ENCODE results near the gene TFDP3.

The TFDP3 gene, protein sequence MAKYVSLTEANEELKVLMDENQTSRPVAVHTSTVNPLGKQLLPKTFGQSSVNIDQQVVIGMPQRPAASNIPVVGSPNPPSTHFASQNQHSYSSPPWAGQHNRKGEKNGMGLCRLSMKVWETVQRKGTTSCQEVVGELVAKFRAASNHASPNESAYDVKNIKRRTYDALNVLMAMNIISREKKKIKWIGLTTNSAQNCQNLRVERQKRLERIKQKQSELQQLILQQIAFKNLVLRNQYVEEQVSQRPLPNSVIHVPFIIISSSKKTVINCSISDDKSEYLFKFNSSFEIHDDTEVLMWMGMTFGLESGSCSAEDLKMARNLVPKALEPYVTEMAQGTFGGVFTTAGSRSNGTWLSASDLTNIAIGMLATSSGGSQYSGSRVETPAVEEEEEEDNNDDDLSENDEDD

GRCh38 chrX:133218329-133218728, at the start of gene TFDP3:
TSS of gene TFDP3 (minus strand) at chrX:133218354. CDS start at chrX:133218259, 95 bp downstream.
- no peak for DNase-seq

- DNase-seq = no peak
Observed at GRCh38 chrX:133267621-133268020, 49.5 kb upstream of the TFDP3 start.

DNA sequence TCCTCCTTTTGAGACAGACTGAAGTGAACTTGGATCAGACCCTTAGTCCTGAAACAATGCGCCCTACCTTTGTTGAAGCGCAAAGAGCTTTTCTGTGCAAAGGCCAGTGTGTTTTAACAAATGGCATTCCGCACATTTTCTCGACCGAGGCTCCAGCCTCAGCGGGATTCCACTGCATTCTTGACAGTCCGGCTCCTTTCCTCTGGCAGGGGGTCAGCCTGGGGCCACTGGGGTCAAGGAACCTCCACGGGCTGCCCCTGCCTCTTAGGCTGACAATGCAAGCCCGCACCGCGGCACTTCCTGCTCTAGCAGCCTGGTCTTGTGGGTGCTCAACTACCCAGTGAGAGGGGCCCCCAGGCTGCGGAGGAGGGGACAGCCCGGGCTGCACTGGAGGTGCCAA, 47.2 kb upstream of the TFDP3 start:
- DNase-seq = no peak

GRCh38 chrX:133258481-133258880, 40.3 kb upstream of the TFDP3 start:
- DNase-seq = no peak

DNA sequence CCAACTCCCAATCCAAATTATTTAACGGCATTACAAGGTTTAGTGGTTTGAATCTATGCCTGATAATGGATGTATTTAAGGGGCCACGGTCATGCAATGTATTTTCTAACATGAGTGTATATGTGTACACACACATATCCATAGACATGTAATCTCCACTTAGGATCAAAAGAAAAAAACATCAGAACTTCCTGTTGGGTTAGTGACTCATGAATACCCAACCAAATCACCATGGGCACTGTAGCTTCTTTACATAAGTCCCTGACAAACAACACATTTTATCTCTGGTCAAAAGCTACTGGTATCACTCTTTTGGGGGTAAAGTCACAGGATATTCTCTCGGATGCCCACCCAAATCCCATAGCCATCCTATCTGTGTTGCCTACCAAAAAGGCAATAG, 36.5 kb upstream of the TFDP3 start:
- no peak for DNase-seq

- DNase-seq = no peak
Observed at GRCh38 chrX:133251204-133251603, 33.0 kb upstream of the TFDP3 start.

GRCh38 chrX:133250184-133251100, 32.3 kb upstream of the TFDP3 start:
- DNase-seq = no peak

- DNase-seq = no peak
Observed at GRCh38 chrX:133249266-133250058, 31.3 kb upstream of the TFDP3 start.

DNA sequence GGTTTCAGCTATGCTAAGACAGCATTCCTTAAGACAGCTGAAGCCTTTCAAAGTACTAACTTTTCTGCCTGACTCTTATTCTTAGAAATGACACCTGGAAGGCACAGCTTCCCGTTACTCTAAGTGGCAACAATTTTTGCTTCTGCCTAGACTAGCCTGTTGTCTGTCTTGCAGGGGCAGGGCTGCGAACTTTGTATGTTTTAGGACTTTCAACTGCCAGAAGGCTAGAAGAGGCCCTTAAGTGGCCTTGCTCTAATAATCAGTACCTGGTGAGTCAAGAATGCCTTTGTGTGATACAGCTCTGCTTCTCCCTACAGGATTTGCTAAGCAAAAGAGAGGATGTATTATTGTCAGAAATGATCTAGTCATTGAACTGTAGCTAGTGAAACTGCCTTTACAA, 30.0 kb upstream of the TFDP3 start:
- no peak for DNase-seq

- no peak for DNase-seq
Observed at GRCh38 chrX:133246921-133247320, 28.8 kb upstream of the TFDP3 start.

- no peak for DNase-seq
Observed at GRCh38 chrX:133235830-133236229, 17.7 kb upstream of the TFDP3 start.

DNA sequence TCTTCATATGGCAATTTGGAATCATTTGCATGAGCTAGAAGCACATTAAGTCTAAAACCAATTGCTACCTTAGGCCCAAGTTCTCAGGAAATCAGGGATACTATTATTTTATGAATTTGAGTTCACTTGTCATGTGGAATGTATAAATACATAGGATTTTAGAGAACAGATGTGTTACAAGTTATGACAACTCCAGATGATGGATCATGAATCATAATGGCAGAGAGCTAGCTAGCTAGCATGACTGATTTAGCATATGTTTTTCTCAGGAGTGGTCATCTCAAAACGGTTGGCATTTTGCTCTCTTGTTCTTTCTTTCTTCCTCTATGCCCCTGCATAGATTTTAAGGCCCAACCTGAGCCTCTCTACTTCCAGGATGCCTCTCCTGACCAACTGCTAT, 14.2 kb upstream of the TFDP3 start:
- no peak for DNase-seq

DNA sequence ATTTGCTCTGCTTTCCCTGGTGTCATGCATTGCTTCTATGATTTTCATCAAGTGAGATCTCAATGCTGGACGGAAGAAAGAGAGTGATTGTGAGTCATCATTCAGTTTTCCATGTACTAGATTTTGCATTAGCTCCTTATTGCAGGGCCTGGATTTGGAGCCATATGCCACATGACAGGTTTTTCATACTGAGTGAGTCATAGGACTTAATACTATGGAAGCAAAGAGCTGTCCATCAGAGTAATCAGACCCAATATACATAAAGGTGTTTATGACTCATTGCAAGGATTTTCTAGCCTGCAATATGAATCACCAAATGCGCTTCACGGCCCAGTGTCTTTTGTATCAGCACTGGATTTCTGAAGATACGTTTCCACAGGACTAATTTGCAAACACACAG, 11.2 kb upstream of the TFDP3 start:
- DNase-seq = no peak

DNA sequence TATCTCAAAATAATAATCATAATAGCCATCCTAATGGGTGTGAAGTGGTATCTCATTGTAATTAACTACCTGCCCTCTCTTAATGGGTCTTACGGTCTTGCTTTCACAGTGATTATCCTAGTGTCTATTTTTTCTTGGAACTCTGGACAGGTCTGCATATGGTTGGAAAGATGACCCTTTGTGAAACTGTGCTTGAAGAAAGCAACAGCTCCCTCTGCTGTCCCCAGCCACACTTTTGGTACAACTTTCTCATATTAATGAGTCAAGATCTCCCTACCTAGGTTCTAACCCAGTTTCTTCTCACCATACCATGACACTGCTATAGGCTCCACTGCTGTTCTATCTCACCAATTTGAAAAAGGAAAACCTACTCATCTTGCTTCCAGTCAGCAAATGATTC, 2.4 kb downstream of the TFDP3 start:
- no peak for DNase-seq

DNA sequence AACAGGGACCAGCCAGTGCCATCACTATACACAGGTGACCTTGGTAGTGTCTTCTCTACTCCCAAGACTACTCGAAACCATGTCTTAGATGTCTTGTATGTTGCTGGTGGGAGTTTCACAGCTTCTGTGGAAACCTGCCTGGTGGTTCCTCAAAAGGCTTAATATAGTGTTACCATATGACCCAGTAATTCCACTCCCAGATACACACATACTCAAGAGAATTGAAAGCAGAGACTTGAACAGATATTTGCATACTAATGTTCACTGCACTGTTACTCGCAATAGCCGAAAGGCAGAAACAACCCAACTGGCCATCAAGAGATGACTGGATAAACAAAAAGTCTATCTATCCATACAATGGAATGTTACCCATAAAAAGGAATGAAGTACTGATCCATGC, 3.1 kb downstream of the TFDP3 start:
- no peak for DNase-seq

GRCh38 chrX:133214301-133214700, 3.9 kb downstream of the TFDP3 start:
- no peak for DNase-seq

DNA sequence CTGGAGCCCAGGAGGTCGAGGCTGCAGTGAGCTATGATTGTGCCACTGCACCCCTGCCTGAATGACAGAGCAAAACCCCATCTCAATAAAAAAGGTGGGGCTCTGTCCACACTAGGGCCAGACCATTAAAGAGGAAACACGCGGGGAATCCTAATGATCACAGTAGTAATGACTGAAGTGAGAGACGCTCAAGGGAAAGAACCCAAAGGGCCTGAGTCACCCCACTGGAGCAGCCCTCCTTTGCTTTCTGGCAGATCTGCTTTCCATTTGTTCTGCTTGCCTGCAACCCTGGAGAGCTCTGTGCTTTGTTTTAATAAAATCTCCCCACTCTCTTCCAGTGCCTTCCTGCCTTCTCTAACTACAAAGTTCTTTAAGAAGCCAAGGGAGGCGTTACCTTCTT, 5.0 kb downstream of the TFDP3 start:
- DNase-seq = no peak

DNA sequence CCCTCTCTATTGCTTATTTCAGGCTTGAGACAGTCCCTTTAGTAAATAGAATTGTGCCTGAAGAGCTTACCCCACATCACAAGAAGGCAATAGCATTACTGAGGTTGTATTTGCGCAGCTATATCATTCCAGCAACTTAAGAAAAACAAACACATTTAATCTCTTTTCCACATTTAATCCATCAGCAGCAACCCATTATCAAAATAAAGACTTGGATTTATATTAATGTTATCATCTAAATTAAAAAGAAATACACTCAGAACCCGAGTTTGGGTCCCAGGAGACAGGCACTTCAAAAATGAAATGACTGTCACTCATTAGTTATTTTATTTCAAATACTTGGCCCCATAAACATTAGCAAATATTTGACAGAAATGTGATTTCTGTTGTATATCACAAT, 10.4 kb downstream of the TFDP3 start:
- DNase-seq = no peak

DNA sequence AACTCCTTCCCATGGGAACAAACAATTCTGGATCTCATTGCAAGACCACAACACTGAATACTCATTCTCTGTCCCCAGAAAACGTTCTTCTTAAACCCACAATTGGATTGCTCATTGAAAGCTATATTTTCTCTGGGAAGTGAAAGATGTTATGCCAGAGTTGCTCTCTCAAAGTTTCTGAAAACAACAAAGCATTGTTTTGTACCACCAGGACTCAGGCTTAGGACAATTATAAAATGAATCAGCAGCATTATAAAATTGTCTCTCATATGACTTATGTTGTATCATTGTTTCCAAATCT, 26.5 kb downstream of the TFDP3 start:
- no peak for DNase-seq

DNA sequence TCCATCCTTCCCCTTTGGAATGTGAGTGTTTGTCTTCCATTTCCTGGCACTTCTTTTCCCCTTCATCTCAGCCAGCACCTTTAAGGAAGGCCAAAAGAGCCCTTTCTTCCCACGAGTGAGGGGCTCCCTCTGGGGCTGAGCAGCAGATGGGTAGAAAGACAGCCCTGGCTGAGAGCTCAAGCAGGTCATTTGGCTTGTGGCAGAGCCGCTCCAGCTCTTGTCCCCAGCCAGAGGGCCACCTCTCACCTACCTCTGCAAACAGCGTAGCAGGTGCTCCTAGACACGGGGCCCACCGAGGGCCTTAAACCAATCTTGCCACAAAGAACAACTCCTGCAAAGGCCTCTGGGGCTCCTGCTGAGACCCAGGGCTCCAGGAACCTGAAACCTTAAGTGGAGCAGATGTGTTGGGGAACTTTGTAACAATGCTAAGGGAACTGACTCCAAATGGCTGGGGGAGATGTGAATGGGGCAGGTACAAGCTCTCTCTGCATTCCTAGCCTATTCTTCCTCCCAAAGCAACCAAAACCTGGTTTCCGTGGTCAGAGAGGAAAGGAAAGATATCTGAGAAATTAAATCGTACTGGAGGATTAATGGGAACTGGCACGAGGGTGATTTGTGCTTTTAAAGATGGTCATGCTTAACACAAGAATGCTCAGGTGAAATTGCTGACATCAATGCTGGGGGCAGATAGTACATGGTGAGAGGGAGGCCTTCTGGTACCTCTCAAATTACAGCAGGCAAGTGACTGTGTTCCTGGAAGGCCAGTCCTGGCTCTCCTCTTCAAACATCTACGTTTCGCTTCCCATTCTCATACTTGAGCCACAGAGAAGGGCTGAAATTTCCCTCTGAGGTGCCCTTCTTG, 27.0 kb downstream of the TFDP3 start:
- no peak for DNase-seq

GRCh38 chrX:133189195-133189594, 29.0 kb downstream of the TFDP3 start:
- no peak for DNase-seq

- DNase-seq = no peak
Observed at GRCh38 chrX:133188631-133189030, 29.5 kb downstream of the TFDP3 start.

All from stimulated activated CD8-positive, alpha-beta memory T cell treated with anti-CD3 and anti-CD28 coated beads, Interleukin-4, amount 100 ng/mL, for 48 hours (primary cell).